BLaER1 treated with 17β-estradiol and CSF1 and Interleukin-3, amounts not matched to agents 10 nM and 100 nM (cell line): Measurements from ENCODE around the gene ARID4A.

Experiments used
- H3K27ac ChIP-seq, 11 experiments: shearing (Covaris generic); formaldehyde crosslinking; 2 replicates each; pipeline ENCODE4 v1.8.1; 2022
- H3K27me3 ChIP-seq, 11 experiments: shearing (Covaris generic); formaldehyde crosslinking; 2 replicates each; pipeline ENCODE4 v1.8.1; 2022
- H3K36me3 ChIP-seq, 11 experiments: shearing (Covaris generic); formaldehyde crosslinking; 2 replicates each; pipeline ENCODE4 v1.8.1; 2022
- H3K4me1 ChIP-seq, 10 experiments: shearing (Covaris generic); formaldehyde crosslinking; 2 replicates each; pipeline ENCODE4 v1.8.1; 2022
- H3K4me2 ChIP-seq, 11 experiments: shearing (Covaris generic); formaldehyde crosslinking; 2 replicates each; pipeline ENCODE4 v1.8.1; 2022
- H3K4me3 ChIP-seq, 10 experiments: shearing (Covaris generic); formaldehyde crosslinking; 2 replicates each; pipeline ENCODE4 v1.8.1; 2022
- H3K9ac ChIP-seq, 11 experiments: shearing (Covaris generic); formaldehyde crosslinking; 2 replicates each; pipeline ENCODE4 v1.8.1; 2022
- H3K9me3 ChIP-seq, 11 experiments: shearing (Covaris generic); formaldehyde crosslinking; replicated peaks in 1 of 11; 2 replicates each; pipeline ENCODE4 v1.8.1; 2022
- H4K20me1 ChIP-seq, 11 experiments: shearing (Covaris generic); formaldehyde crosslinking; 2 replicates each; pipeline ENCODE4 v1.8.1; 2022
- Cebpa-rat ChIP-seq, 11 experiments: shearing (Covaris generic); IDR thresholded peaks; 2 replicates each; pipeline ENCODE4 v1.8.1; 2022

ARID4A gene

GRCh38 chr14:58274881-58275280 is 23.5 kb upstream of the ARID4A start:
- peak overlapping the region in 3 of 11 experiments; percentile 21 to 63 (median 56); a peak in 6 of 22 replicates for H3K4me2 ChIP-seq
- no peak for TF ChIP-seq Cebpa-rat (IDR thresholded peaks at IDR 0.05)
- H3K4me1 ChIP-seq = peaks cover 0 to 47% (median 12%) of the 10 kb centered on the region in 10 experiments; a peak in 10 of 20 replicates
- H3K36me3 ChIP-seq = peaks cover 79 to 98% (median 85%) of the 10 kb centered on the region in 11 experiments
- peaks cover 66 to 100% (median 99%) of the 10 kb centered on the region in 11 experiments; a peak in 21 of 22 replicates for H4K20me1 ChIP-seq
- H3K27ac ChIP-seq = peak overlapping the region in 3 of 11 experiments; percentile 15 to 43 (median 28); a peak in 6 of 22 replicates
- no peaks in the 10 kb centered on the region for H3K9me3 ChIP-seq
- H3K9ac ChIP-seq = peak overlapping the region in 1 of 11 experiments; percentile 57; a peak in 1 of 22 replicates
- no peaks in the 10 kb centered on the region for H3K27me3 ChIP-seq
- no peak overlapping the region for H3K4me3 ChIP-seq

GRCh38 chr14:58275527-58276190 is 22.7 kb upstream of the ARID4A start:
- Histone ChIP-seq H3K4me3 (no peak overlapping the region), H3K27ac (peak overlapping the region in 3 of 11 experiments; percentile 15 to 43 (median 28); a peak in 4 of 22 replicates), H3K4me1 (peaks cover 3 to 54% (median 14%) of the 10 kb centered on the region in 10 experiments; a peak in 13 of 20 replicates), H3K9ac (peak overlapping the region in 1 of 11 experiments; percentile 57; a peak in 1 of 22 replicates), H4K20me1 (peaks cover 58 to 100% (median 99%) of the 10 kb centered on the region in 11 experiments; a peak in 21 of 22 replicates), H3K27me3 (no peaks in the 10 kb centered on the region), H3K9me3 (no peaks in the 10 kb centered on the region), H3K36me3 (peaks cover 77 to 98% (median 83%) of the 10 kb centered on the region in 11 experiments), H3K4me2 (peak overlapping the region in 3 of 11 experiments; percentile 21 to 63 (median 56); a peak in 5 of 22 replicates)
- TF ChIP-seq Cebpa-rat (IDR thresholded peaks at IDR 0.05) = no peak

GRCh38 chr14:58276208-58276607 is 22.1 kb upstream of the ARID4A start:
- Histone ChIP-seq H3K4me1 (peaks cover 8 to 59% (median 20%) of the 10 kb centered on the region in 10 experiments), H4K20me1 (peaks cover 53 to 100% (median 99%) of the 10 kb centered on the region in 11 experiments; a peak in 21 of 22 replicates), H3K36me3 (peaks cover 71 to 97% (median 78%) of the 10 kb centered on the region in 11 experiments), H3K9me3 (no peaks in the 10 kb centered on the region), H3K9ac (no peak overlapping the region), H3K27me3 (no peaks in the 10 kb centered on the region), H3K27ac (no peak overlapping the region), H3K4me2 (peak overlapping the region in 2 of 11 experiments; percentile 56 to 63; a peak in 3 of 22 replicates), H3K4me3 (no peak overlapping the region)
- TF ChIP-seq Cebpa-rat (IDR thresholded peaks at IDR 0.05) = no peak

GRCh38 chr14:58278177-58278576 is 20.2 kb upstream of the ARID4A start:
- Histone ChIP-seq H3K27ac (no peak overlapping the region), H3K36me3 (peaks cover 53 to 93% (median 70%) of the 10 kb centered on the region in 11 experiments), H4K20me1 (peaks cover 33 to 100% (median 95%) of the 10 kb centered on the region in 11 experiments; a peak in 21 of 22 replicates), H3K4me1 (peaks cover 24 to 75% (median 38%) of the 10 kb centered on the region in 10 experiments), H3K9me3 (no peaks in the 10 kb centered on the region), H3K4me2 (no peak overlapping the region), H3K9ac (no peak overlapping the region), H3K27me3 (no peaks in the 10 kb centered on the region), H3K4me3 (no peak overlapping the region)
- no peak for TF ChIP-seq Cebpa-rat (IDR thresholded peaks at IDR 0.05)

- Histone ChIP-seq H3K4me1 (peaks cover 19 to 77% (median 30%) of the 10 kb centered on the region in 10 experiments), H3K27me3 (no peaks in the 10 kb centered on the region), H3K9me3 (no peaks in the 10 kb centered on the region), H3K4me3 (peak overlapping the region in 1 of 10 experiments; percentile 16; a peak in 1 of 20 replicates), H3K4me2 (peak overlapping the region; percentile 39 to 95 (median 52); a peak in 20 of 22 replicates), H3K27ac (peak overlapping the region in 9 of 11 experiments; percentile 7 to 95 (median 69); a peak in 17 of 22 replicates), H3K9ac (peak overlapping the region in 7 of 11 experiments; percentile 0 to 86 (median 28); a peak in 9 of 22 replicates), H4K20me1 (peaks cover 11 to 100% (median 92%) of the 10 kb centered on the region in 11 experiments; a peak in 21 of 22 replicates), H3K36me3 (peaks cover 64 to 95% (median 84%) of the 10 kb centered on the region in 11 experiments)
- no peak for TF ChIP-seq Cebpa-rat (IDR thresholded peaks at IDR 0.05)
These were observed 17.2 kb upstream of the ARID4A start for GRCh38 chr14:58280954-58281787.

- Histone ChIP-seq H3K4me1 (peaks cover 17 to 69% (median 30%) of the 10 kb centered on the region in 10 experiments), H3K9me3 (no peaks in the 10 kb centered on the region), H3K36me3 (peaks cover 64 to 95% (median 87%) of the 10 kb centered on the region in 11 experiments), H3K4me3 (peak overlapping the region in 2 of 10 experiments; percentile 14 to 35; a peak in 3 of 20 replicates), H3K27ac (peak overlapping the region in 8 of 11 experiments; percentile 19 to 95 (median 70); a peak in 15 of 22 replicates), H3K4me2 (peak overlapping the region; percentile 39 to 95 (median 52)), H3K9ac (peak overlapping the region in 5 of 11 experiments; percentile 26 to 86 (median 77); a peak in 9 of 22 replicates), H3K27me3 (no peaks in the 10 kb centered on the region), H4K20me1 (peaks cover 3 to 100% (median 92%) of the 10 kb centered on the region in 11 experiments; a peak in 21 of 22 replicates)
- no peak for TF ChIP-seq Cebpa-rat (IDR thresholded peaks at IDR 0.05)
These were observed 16.4 kb upstream of the ARID4A start for GRCh38 chr14:58281969-58282368.

- peak overlapping the region in 3 of 11 experiments; percentile 88 to 95 (median 94); a peak in 5 of 22 replicates for H3K27ac ChIP-seq
- no peak for TF ChIP-seq Cebpa-rat (IDR thresholded peaks at IDR 0.05)
- no peaks in the 10 kb centered on the region for H3K9me3 ChIP-seq
- peaks cover 6 to 100% (median 92%) of the 10 kb centered on the region in 11 experiments; a peak in 21 of 22 replicates for H4K20me1 ChIP-seq
- no peak overlapping the region for H3K4me3 ChIP-seq
- no peaks in the 10 kb centered on the region for H3K27me3 ChIP-seq
- peaks cover 17 to 63% (median 30%) of the 10 kb centered on the region in 10 experiments for H3K4me1 ChIP-seq
- H3K4me2 ChIP-seq = peak overlapping the region in 6 of 11 experiments; percentile 42 to 95 (median 62); a peak in 7 of 22 replicates
- H3K36me3 ChIP-seq = peaks cover 65 to 95% (median 87%) of the 10 kb centered on the region in 11 experiments
- H3K9ac ChIP-seq = peak overlapping the region in 1 of 11 experiments; percentile 82; a peak in 1 of 22 replicates
These were observed 15.3 kb upstream of the ARID4A start for GRCh38 chr14:58282925-58283593.
